Activated T-cell treated with anti-CD3 and anti-CD28 coated beads, Interleukin-2, amount 50 U/mL, for 24 hours (primary cell): ENCODE measurements around the gene DPYSL4.
A peak's percentile ranks its signal among the peaks of the same experiment; 100 is the strongest.
"Not testable (repeated sequence)": the region's sequence is repeated elsewhere in the genome, so short reads cannot be mapped to it uniquely, and the experiment has no call there.

Source experiments
- DNase-seq: peaks from one replicate; pipeline ENCODE4 v3.0.0-alpha.2; 2020
- H3K27ac Mint-ChIP-seq: 2 replicates; pipeline ENCODE4 v1.8.0; 2020; ENCODE audit warnings: mild to moderate bottlenecking, mixed read lengths
- H3K27me3 Mint-ChIP-seq: 2 replicates; pipeline ENCODE4 v1.8.0; 2020; ENCODE audit warnings: mixed read lengths
- H3K36me3 Mint-ChIP-seq: 2 replicates; pipeline ENCODE4 v1.8.0; 2020; ENCODE audit warnings: low read depth, mixed read lengths
- H3K4me1 Mint-ChIP-seq: 2 replicates; pipeline ENCODE4 v1.8.0; 2020; ENCODE audit warnings: low read depth, mixed read lengths
- H3K4me3 Mint-ChIP-seq: 2 replicates; pipeline ENCODE4 v1.8.0; 2020; ENCODE audit warnings: mild to moderate bottlenecking, moderate library complexity, mixed read lengths
- H3K9me3 Mint-ChIP-seq: 2 replicates; pipeline ENCODE4 v1.8.0; 2020; ENCODE audit warnings: mixed read lengths

DPYSL4 gene

GRCh38 chr10:132207536-132208461 is 21.1 kb downstream of the DPYSL4 start:
- no peak overlapping the region for H3K27ac Mint-ChIP-seq
- no peaks in the 10 kb centered on the region for H3K27me3 Mint-ChIP-seq

GRCh38 chr10:132208462-132209050 is 21.8 kb downstream of the DPYSL4 start:
- Mint-ChIP-seq H3K4me3 (no peak overlapping the region), H3K27ac (no peak overlapping the region), H3K4me1 (no peaks in the 10 kb centered on the region), H3K27me3 (no peaks in the 10 kb centered on the region), H3K9me3 (peaks cover 2% of the 10 kb centered on the region), H3K36me3 (peaks cover 10% of the 10 kb centered on the region)
- no peak for DNase-seq

More at GRCh38 chr10:132207536-132208461, 21.1 kb downstream of the DPYSL4 start:
- no peak for DNase-seq
- no peak overlapping the region for H3K4me3 Mint-ChIP-seq
- H3K4me1 Mint-ChIP-seq: no peaks in the 10 kb centered on the region
- H3K36me3 Mint-ChIP-seq: peaks cover 6% of the 10 kb centered on the region
- H3K9me3 Mint-ChIP-seq: no peaks in the 10 kb centered on the region

- peaks cover 5% of the 10 kb centered on the region for H3K9me3 Mint-ChIP-seq
- no peaks in the 10 kb centered on the region for H3K27me3 Mint-ChIP-seq
- DNase-seq: no peak
- peaks cover 13% of the 10 kb centered on the region for H3K36me3 Mint-ChIP-seq
- no peak overlapping the region for H3K27ac Mint-ChIP-seq
- no peaks in the 10 kb centered on the region for H3K4me1 Mint-ChIP-seq
- no peak overlapping the region for H3K4me3 Mint-ChIP-seq
These were observed 22.4 kb downstream of the DPYSL4 start for GRCh38 chr10:132209130-132209529.

GRCh38 chr10:132209978-132210530 is 23.3 kb downstream of the DPYSL4 start:
- DNase-seq: no peak
- Mint-ChIP-seq H3K9me3 (peaks cover 5% of the 10 kb centered on the region), H3K4me1 (no peaks in the 10 kb centered on the region), H3K27me3 (no peaks in the 10 kb centered on the region), H3K4me3 (no peak overlapping the region), H3K27ac (no peak overlapping the region), H3K36me3 (peaks cover 14% of the 10 kb centered on the region)

- no peak for DNase-seq
- no peaks in the 10 kb centered on the region for H3K27me3 Mint-ChIP-seq
These were observed 24.0 kb downstream of the DPYSL4 start for GRCh38 chr10:132210766-132211165.

GRCh38 chr10:132211246-132211645 is 24.5 kb downstream of the DPYSL4 start:
- H3K4me3 Mint-ChIP-seq: no peak overlapping the region
- peaks cover 13% of the 10 kb centered on the region for H3K9me3 Mint-ChIP-seq
- H3K27me3 Mint-ChIP-seq: no peaks in the 10 kb centered on the region
- H3K27ac Mint-ChIP-seq: no peak overlapping the region
- H3K4me1 Mint-ChIP-seq: no peaks in the 10 kb centered on the region
- peaks cover 22% of the 10 kb centered on the region for H3K36me3 Mint-ChIP-seq
- no peak for DNase-seq

More at GRCh38 chr10:132210766-132211165, 24.0 kb downstream of the DPYSL4 start:
- Mint-ChIP-seq H3K4me3 (no peak overlapping the region), H3K36me3 (peaks cover 21% of the 10 kb centered on the region), H3K27ac (no peak overlapping the region), H3K4me1 (no peaks in the 10 kb centered on the region), H3K9me3 (peaks cover 12% of the 10 kb centered on the region)

GRCh38 chr10:132212816-132213215 is 26.1 kb downstream of the DPYSL4 start:
- peaks cover 20% of the 10 kb centered on the region for H3K9me3 Mint-ChIP-seq
- no peaks in the 10 kb centered on the region for H3K4me1 Mint-ChIP-seq
- no peak overlapping the region for H3K27ac Mint-ChIP-seq
- H3K36me3 Mint-ChIP-seq: peaks cover 36% of the 10 kb centered on the region
- no peak overlapping the region for H3K4me3 Mint-ChIP-seq
- no peak for DNase-seq
- H3K27me3 Mint-ChIP-seq: no peaks in the 10 kb centered on the region

GRCh38 chr10:132213917-132214316 is 27.2 kb downstream of the DPYSL4 start:
- Mint-ChIP-seq H3K27ac (no peak overlapping the region), H3K9me3 (peaks cover 23% of the 10 kb centered on the region), H3K27me3 (no peaks in the 10 kb centered on the region), H3K36me3 (peaks cover 43% of the 10 kb centered on the region), H3K4me1 (no peaks in the 10 kb centered on the region), H3K4me3 (no peak overlapping the region)
- no peak for DNase-seq

GRCh38 chr10:132216441-132216840 is 29.7 kb downstream of the DPYSL4 start:
- Mint-ChIP-seq H3K36me3 (peaks cover 50% of the 10 kb centered on the region), H3K9me3 (peaks cover 23% of the 10 kb centered on the region)
- H3K27me3 Mint-ChIP-seq, H3K4me1 Mint-ChIP-seq, DNase-seq, H3K4me3 Mint-ChIP-seq, H3K27ac Mint-ChIP-seq: not testable (repeated sequence)

- Mint-ChIP-seq H3K4me3 (no peak overlapping the region), H3K36me3 (peaks cover 39% of the 10 kb centered on the region), H3K4me1 (no peaks in the 10 kb centered on the region), H3K27me3 (no peaks in the 10 kb centered on the region), H3K27ac (no peak overlapping the region), H3K9me3 (peaks cover 17% of the 10 kb centered on the region)
- DNase-seq: no peak
These were observed 32.7 kb downstream of the DPYSL4 start for GRCh38 chr10:132219486-132219885.

- H3K27ac Mint-ChIP-seq: no peak overlapping the region
- no peaks in the 10 kb centered on the region for H3K4me1 Mint-ChIP-seq
- H3K27me3 Mint-ChIP-seq: no peaks in the 10 kb centered on the region
- peaks cover 38% of the 10 kb centered on the region for H3K36me3 Mint-ChIP-seq
- H3K4me3 Mint-ChIP-seq: no peak overlapping the region
- DNase-seq: no peak
- H3K9me3 Mint-ChIP-seq: peaks cover 17% of the 10 kb centered on the region
These were observed 33.3 kb downstream of the DPYSL4 start for GRCh38 chr10:132220061-132220460.

- not testable (repeated sequence) for H3K9me3 Mint-ChIP-seq, DNase-seq, H3K4me1 Mint-ChIP-seq, H3K4me3 Mint-ChIP-seq, H3K27me3 Mint-ChIP-seq, H3K27ac Mint-ChIP-seq
- H3K36me3 Mint-ChIP-seq: peaks cover 31% of the 10 kb centered on the region
These were observed 34.2 kb downstream of the DPYSL4 start for GRCh38 chr10:132220996-132221395.

GRCh38 chr10:132222726-132223125 is 36.0 kb downstream of the DPYSL4 start:
- no peak for DNase-seq
- Mint-ChIP-seq H3K36me3 (peaks cover 17% of the 10 kb centered on the region), H3K27me3 (no peaks in the 10 kb centered on the region), H3K27ac (no peak overlapping the region), H3K4me3 (no peak overlapping the region), H3K4me1 (no peaks in the 10 kb centered on the region), H3K9me3 (peaks cover 4% of the 10 kb centered on the region)

GRCh38 chr10:132223156-132223590 is 36.4 kb downstream of the DPYSL4 start:
- Mint-ChIP-seq H3K27me3 (no peaks in the 10 kb centered on the region), H3K27ac (no peak overlapping the region), H3K9me3 (peaks cover 3% of the 10 kb centered on the region), H3K4me1 (no peaks in the 10 kb centered on the region), H3K4me3 (no peak overlapping the region), H3K36me3 (peaks cover 15% of the 10 kb centered on the region)
- peak; percentile 75 for DNase-seq
